NCI-H345 treated with DMSO at 0.1 percent for 48 hours (cell line): ENCODE data around the gene SLC16A7.

ENCODE experiments used
- DNase-seq: peaks from one replicate; lab custom pipeline; 2025; ENCODE audit not compliant: unreplicated experiment; lab: John Stamatoyannopoulos, UW

The SLC16A7 gene

DNA sequence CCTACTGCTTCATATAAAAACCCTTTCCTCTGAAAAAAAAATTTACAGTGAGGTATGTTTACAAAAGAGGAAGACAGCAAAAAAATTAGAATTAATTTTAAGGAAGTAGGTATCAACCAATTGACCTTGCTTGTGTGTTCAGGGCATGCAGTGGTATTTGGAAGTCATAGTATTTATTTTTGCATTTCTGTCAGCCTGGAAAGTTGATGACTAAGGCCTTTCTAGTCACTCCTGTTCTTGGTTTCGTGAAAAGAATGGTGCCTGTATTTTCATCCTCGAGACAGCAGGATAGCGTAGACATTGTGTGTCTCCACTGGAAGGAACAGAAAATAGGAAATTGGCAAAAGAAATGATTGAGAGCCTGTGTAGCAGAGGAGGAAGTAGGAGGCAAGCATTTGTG is 24.5 kb downstream of the SLC16A7 start:
- no peak for DNase-seq

DNA sequence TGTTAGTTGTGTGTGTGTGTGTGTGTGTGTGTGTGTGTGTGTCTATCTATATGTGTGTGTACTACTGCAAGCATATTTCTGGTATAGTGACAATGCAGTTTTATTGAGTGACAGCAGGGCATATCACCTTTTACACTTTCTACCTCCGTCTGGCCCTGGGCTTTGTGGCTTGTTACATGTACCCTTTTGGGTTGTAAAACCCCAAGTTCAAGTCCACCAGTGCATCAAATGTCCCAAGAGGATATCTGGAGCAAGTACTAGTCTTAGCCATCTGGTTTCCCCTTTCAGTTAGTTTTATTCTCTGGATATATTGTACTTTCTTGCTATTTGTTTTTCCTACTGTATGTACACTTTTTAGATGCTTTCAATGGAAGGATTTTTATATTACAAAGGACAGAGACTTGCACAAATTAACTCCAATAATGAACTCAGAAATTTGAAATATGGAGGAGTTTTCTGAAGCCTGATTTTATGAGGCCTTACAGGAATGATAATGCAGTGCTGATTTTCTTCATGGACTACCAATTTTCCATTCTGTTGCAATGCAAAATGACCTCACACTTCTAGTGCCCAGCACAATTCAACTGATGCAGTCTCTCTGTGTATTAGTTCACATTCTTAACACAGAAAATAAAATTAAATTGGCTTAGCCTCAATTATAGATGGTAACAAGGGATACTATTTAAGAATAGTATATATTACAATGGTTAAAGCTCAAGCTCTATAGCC is 29.1 kb downstream of the SLC16A7 start:
- DNase-seq, result no peak

DNA sequence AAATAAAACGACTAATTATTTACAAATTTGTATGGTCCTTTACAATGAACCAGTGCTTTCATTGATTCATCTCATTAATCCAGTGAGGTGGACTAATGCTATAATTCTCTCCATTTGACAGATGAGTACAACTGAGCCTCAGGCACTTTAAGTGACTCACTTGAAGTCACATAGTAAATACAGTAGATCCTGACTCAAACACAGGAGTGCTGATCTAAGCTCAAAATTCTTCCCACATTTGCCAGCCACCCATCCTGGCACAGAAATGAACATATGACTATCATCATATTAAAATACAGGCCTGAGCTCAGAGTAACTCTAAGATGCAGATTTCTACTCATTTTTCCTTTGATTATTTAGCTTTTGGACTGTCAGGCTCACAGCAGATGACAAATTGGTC is 30.6 kb downstream of the SLC16A7 start:
- no peak for DNase-seq

- DNase-seq, result no peak
Observed at GRCh38 chr12:59627582-59627981, 31.8 kb downstream of the SLC16A7 start.

DNA sequence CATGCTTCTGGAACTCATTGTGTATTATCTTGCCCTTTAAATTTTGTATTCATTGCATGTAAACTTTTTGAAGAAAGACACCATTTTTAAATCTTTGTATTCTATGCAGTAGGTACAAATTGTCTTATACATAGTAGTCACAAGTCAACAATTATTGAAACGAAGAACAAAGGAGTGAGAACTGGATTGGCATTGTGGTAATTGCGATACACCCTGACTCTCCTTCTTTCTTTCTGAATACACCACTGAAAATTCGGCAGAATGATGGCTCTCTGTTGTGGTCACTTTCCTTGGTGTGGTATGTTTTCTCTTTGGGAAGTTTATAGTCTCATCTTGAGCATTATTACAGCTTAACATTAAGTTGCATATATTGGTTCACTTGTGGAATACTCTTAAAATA is 34.1 kb downstream of the SLC16A7 start:
- no peak for DNase-seq

DNA sequence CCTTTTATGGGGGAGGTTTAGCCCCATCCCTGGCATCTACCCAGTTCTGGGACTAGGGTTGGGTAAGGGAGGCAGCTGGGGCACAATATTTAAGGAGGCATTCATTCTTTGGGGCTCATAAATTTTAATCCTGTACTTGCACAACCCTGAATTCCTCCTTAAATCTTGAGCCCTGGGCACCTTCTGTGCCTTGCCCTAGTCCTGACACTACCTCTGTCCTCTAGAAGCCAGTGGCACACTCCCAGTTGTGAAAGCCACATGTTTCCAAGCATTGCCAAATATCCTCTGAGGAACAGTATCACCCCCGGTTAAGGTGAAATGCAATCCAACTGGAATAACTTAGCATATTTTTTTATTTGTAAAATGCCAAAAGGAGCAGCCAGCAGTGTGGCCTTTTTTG is 36.6 kb downstream of the SLC16A7 start:
- no peak for DNase-seq

GRCh38 chr12:59634254-59634653 is 38.4 kb downstream of the SLC16A7 start:
- DNase-seq, result no peak

DNA sequence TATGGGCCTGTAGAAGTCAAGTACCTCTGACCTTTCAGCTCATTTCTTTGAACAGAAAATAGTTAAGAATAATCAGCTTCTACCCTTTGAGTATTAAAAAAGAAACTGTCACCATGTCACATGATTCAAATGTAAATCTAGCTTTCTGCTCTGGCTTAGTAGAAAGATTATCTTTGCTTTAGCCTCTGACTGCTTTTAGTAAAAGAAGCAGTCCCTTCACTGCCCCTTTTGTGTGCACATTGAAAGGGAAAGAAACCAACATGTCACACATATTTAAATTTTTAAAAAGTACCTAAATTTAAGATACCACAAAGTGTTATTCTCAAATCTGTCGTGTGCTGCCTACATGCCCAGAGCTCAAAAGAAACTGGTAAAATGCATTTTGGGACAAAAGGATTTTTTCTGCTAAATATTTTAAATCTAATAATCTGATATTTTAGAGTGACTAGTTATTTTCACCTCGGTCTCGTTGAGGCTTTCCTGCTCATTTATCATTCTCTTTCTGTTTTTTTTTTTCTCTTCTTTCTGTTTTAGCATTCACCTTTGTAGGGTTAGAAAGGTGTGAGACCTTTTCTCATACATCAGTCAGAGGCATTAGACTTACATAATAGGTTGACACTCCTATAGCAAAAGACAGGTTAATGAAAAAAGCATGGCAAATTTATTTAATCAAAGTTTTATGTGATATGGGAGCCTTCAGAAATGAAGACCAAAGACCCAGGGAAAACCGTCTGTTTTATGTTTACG is 41.3 kb downstream of the SLC16A7 start:
- no peak for DNase-seq

DNA sequence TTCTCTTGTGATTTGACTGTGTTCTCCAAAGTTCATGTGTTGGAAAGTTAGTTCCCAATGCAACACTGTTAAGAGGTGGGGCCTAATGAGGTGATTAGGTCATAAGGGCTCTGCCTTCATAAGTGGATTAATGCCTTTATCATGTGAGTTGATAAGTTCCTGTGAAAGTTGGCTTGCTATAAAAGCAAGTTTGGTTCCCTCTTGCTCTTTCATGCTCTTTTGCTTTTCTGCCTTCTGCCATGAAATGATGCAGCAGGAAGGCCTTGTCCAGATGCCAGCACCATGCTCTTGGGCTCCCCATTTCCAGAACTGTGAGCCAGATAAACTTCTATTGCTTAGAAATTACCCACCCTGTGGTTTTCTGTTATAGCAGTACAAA is 41.9 kb downstream of the SLC16A7 start:
- DNase-seq, result no peak

GRCh38 chr12:59643550-59643949 is 47.7 kb downstream of the SLC16A7 start:
- DNase-seq, result no peak

DNA sequence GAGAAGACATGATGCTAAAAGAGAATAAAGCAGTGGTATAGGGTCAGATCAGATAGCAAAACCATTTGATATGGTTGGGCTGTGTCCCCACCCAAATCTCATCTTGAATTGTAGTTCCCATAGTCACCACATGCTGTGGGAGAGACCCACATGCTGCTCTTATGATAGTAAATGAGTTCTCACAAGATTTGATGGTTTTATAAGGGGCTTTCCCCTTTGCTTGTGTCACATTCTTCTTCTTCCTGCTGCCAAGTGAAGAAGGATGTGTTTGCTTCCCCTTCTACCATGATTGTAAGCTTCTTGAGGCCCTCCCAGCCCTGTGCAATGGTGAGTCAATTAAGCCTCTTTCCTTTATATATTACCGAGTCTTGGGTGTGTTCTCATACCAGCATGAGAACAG is 49.4 kb downstream of the SLC16A7 start:
- DNase-seq, result no peak

GRCh38 chr12:59646636-59647035 is 50.8 kb downstream of the SLC16A7 start:
- no peak for DNase-seq

DNA sequence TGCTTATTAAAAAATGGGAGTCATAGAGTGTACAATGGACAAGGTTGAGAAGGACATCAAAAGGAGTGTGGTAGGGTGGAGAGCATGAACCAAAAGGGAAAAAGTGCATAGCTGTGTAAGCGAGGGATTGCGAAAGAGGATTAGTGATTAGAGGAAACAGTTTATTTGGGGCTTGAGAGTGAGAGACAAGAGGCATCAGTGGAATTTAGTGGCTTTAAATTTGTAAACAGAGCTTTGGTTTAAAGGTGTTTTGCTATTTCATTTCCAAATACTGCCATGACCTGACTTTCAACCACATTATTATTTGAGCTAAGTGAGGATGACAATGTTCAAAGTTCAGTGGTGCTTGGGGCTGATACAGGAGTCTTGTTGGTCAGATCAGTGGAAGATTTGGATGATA is 53.4 kb downstream of the SLC16A7 start:
- DNase-seq, result no peak

GRCh38 chr12:59650588-59651228 is 54.9 kb downstream of the SLC16A7 start:
- no peak for DNase-seq

- DNase-seq, result no peak
Observed at GRCh38 chr12:59651229-59651920, 55.5 kb downstream of the SLC16A7 start.

DNA sequence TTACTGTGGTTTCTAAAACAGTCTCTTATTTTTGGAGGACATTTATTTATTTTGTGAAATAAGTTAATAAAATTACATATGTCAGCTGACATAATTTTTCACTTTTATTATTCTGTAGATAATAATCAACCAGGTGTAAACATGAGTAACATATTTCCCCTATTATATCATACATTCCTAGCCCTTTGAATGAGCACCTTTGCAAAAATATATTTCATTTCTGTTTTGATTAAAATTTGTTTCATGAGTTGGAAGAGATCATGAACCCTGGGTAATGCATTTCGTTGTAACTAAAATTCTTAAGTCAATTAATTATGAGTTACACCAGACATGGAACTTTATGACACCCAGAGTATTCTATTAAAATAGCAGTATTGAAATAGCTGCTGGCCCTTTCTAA is 56.3 kb downstream of the SLC16A7 start:
- DNase-seq, result no peak

GRCh38 chr12:59654061-59654460 is 58.2 kb downstream of the SLC16A7 start:
- DNase-seq, result no peak

DNA sequence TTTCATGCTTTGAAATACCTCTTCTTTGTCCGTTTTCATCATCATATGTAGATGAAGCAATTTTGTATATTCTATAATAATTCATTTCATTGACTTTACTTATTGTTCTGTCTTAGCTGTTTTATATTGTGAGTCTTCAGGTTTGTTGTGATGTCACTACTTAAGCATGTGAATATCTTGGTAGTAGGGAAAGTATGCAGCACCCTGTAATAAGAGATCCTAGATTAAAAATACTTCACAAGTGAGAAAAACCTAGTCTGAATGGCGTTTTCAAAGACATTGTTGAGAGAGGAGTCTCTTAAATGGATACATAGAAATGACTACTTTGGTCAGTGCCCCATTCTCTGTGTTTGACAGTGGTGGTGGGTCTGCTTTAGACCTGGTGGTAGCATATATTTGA is 61.4 kb downstream of the SLC16A7 start:
- DNase-seq, result no peak

DNA sequence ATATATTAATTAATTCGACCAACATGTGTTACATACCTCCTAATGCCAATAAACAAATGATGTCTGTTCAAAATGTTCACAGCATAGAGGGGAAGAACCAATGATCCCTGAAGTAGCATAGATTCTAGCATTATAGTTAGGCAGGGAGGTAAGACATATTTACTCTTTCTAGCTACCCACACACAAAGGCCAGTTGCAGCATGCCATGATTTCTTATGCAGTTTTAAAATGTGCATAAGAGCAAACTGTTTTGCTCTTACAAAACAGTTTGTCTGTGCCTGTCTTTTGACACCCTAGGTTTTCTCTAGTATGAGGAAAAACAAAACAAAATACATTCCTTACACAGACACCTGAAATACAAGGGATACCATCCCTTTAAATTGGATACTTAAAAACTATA is 61.9 kb downstream of the SLC16A7 start:
- DNase-seq, result no peak

- no peak for DNase-seq
Observed at GRCh38 chr12:59660148-59660547, 64.3 kb downstream of the SLC16A7 start.

- no peak for DNase-seq
Observed at GRCh38 chr12:59660921-59661597, 65.2 kb downstream of the SLC16A7 start.
